Mucosa of descending colon (tissue), 3 donors: ENCODE results near the gene TNS1. TPM values are rescaled to one million over a fixed set of nuclear protein-coding genes. Genes with fewer than 3 reads are reported as not detected.

Source experiments
- ATAC-seq: fragments of 200-7000 bp; cut with Tn5 transposase; one replicate; pipeline ENCODE4 v1.9.1; 2020; ENCODE audit warnings: mild to moderate bottlenecking, moderate library complexity
- DNase-seq, 3 donors: peaks; one replicate each; pipeline ENCODE4 v3.0.0-alpha.2; 2020
- H3K36me3 ChIP-seq: fragments of 200-600 bp; one replicate; pipeline ENCODE4 v1.8.0; 2021; ENCODE audit warnings: low read depth, mild to moderate bottlenecking
- H3K4me1 ChIP-seq: fragments of 200-600 bp; one replicate; pipeline ENCODE4 v1.8.0; 2021; ENCODE audit warnings: low read depth, mild to moderate bottlenecking
- H3K4me3 ChIP-seq: fragments of 200-600 bp; one replicate; pipeline ENCODE4 v1.8.0; 2021; ENCODE audit warnings: mild to moderate bottlenecking
- H3K9me3 ChIP-seq: fragments of 200-600 bp; one replicate; pipeline ENCODE4 v1.8.0; 2021; ENCODE audit warnings: mild to moderate bottlenecking
- CTCF ChIP-seq: fragments of 200-600 bp; IDR thresholded peaks from one replicate; pipeline ENCODE4 v1.8.0; 2022; ENCODE audit warnings: antibody characterized with exemption, mild to moderate bottlenecking
- intact Hi-C, 2 donors: fragments of 100-400 bp; cut with DNase I in 1 of 2; cut with micrococcal nuclease in 1 of 2; formaldehyde crosslinking; loops; one replicate each; pipeline versions ENCODE4 v1.11.0 to v1.11.1; 2022; cut with DNase I, micrococcal nuclease
- total RNA-seq, 3 donors: library from RNA; stranded (reverse); fragmentation: NEBNext Ultra II Directional in 2 of 3; extraction: Animal tissue kit (Norgen Biotek cat#: 25700) in 2 of 3; gene quantifications; one replicate each; pipeline versions ENCODE4 v1.2.1 to v1.2.4, GENCODE V29; 2021 to 2023
- donor health status: DM: no; HTN: no; CAD: no; lungs with moderate emphysema.
- donor health status: DM: no; HTN: no; CAD: no.
- donor health status: DM: no; HTN: yes; CAD: no.

TNS1 gene
- total RNA-seq, 3 donors from 2014 or later = 43.8 to 1,458 (median 121) TPM

GRCh38 chr2:217997510-217997909 lies 5.3 kb downstream of the TNS1 start:
- intact Hi-C loops = loop anchor here in 1 of 2 donors (10.0 kb wide), 1 partner anchor 213 kb away; no protein-coding TSS in a partner anchor
- Histone ChIP-seq H3K36me3 (no peaks in the 10 kb centered on the region), H3K4me1 (no peaks in the 10 kb centered on the region), H3K9me3 (no peaks in the 10 kb centered on the region), H3K4me3 (no peak overlapping the region)
- DNase-seq = no peak
- TF ChIP-seq CTCF = no peak
- ATAC-seq = no peak

GRCh38 chr2:217996361-217996760 lies 6.4 kb downstream of the TNS1 start:
- Histone ChIP-seq H3K36me3 (no peaks in the 10 kb centered on the region), H3K4me3 (no peak overlapping the region), H3K4me1 (no peaks in the 10 kb centered on the region), H3K9me3 (no peaks in the 10 kb centered on the region)
- ATAC-seq = peak; percentile 40
- no peak for TF ChIP-seq CTCF
- no peak for DNase-seq
- intact Hi-C loops = loop anchor here in 1 of 2 donors (10.0 kb wide), 1 partner anchor 212 kb away; no protein-coding TSS in a partner anchor

GRCh38 chr2:217995731-217996231 lies 7.0 kb downstream of the TNS1 start:
- TF ChIP-seq CTCF = no peak
- ATAC-seq (peak; percentile 41), DNase-seq (peak in 1 of 3 donors; percentile 43)
- Histone ChIP-seq H3K4me1 (no peaks in the 10 kb centered on the region), H3K36me3 (no peaks in the 10 kb centered on the region), H3K9me3 (no peaks in the 10 kb centered on the region), H3K4me3 (no peak overlapping the region)
- intact Hi-C loops = loop anchor here in 1 of 2 donors (10.0 kb wide), 1 partner anchor 211 kb away; no protein-coding TSS in a partner anchor

GRCh38 chr2:217994776-217995274 lies 8.0 kb downstream of the TNS1 start:
- no peaks in the 10 kb centered on the region for H3K9me3 ChIP-seq
- no peaks in the 10 kb centered on the region for H3K36me3 ChIP-seq
- H3K4me1 ChIP-seq = no peaks in the 10 kb centered on the region
- TF ChIP-seq CTCF = no peak
- intact Hi-C loops = loop anchor here (5.0 to 10.0 kb wide), 2 partner anchors 208 to 210 kb away; no protein-coding TSS in a partner anchor
- DNase-seq (no peak), ATAC-seq (no peak)
- no peak overlapping the region for H3K4me3 ChIP-seq

- no peaks in the 10 kb centered on the region for H3K4me1 ChIP-seq
- peak; percentile 67 for ATAC-seq
- peak in 2 of 3 donors; percentile 74 to 76 for DNase-seq
- H3K36me3 ChIP-seq = no peaks in the 10 kb centered on the region
- H3K9me3 ChIP-seq = no peaks in the 10 kb centered on the region
- TF ChIP-seq CTCF = peak; percentile 59
- no peak overlapping the region for H3K4me3 ChIP-seq
- intact Hi-C loops = loop anchor here (5.0 to 10.0 kb wide), 2 partner anchors 207 to 209 kb away; no protein-coding TSS in a partner anchor
These were observed 8.9 kb downstream of the TNS1 start for GRCh38 chr2:217993817-217994463.
